ENCODE data around the gene RIMOC1.

GRCh38 chr5:41927604-41928003 is 23.5 kb downstream of the RIMOC1 start:
- TF ChIP-seq ZNF654 (tag by site-specific recombination; IDR thresholded peaks at IDR 0.05; ENCODE audit: low read depth) (no peak), CTCF (tag by site-specific recombination; IDR thresholded peaks at IDR 0.05) (no peak), ZBTB20 (tag by site-specific recombination; IDR thresholded peaks at IDR 0.05) (no peak), KLF9 (tag by site-specific recombination; IDR thresholded peaks at IDR 0.05; ENCODE audit: low read depth) (no peak), ZNF624 (tag by site-specific recombination; IDR thresholded peaks at IDR 0.05) (no peak), PATZ1 (tag by site-specific recombination; IDR thresholded peaks at IDR 0.05) (no peak)
